Measurements from ENCODE around the gene HAUS7.

GRCh38 chrX:153501530-153501929, 31.2 kb upstream of the HAUS7 start:
- TF ChIP-seq TCF4 (CRISPR knock-in tag; IDR thresholded peaks at IDR 0.05; ENCODE audit: borderline replicate concordance), result no peak
- TF ChIP-seq PATZ1 (CRISPR knock-in tag; IDR thresholded peaks at IDR 0.05; ENCODE audit: borderline replicate concordance), result no peak
- TF ChIP-seq RARB (CRISPR knock-in tag; IDR thresholded peaks at IDR 0.05), result no peak
- no peak for TF ChIP-seq CREB5 (CRISPR knock-in tag; IDR thresholded peaks at IDR 0.05; ENCODE audit: low read depth)
- TF ChIP-seq ESRRG (CRISPR knock-in tag; IDR thresholded peaks at IDR 0.05), result no peak
- TF ChIP-seq CSRNP3 (CRISPR knock-in tag; IDR thresholded peaks at IDR 0.05), result no peak
- TF ChIP-seq ZFP3 (CRISPR knock-in tag; IDR thresholded peaks at IDR 0.05), result no peak
- TF ChIP-seq ZNF70 (CRISPR knock-in tag; IDR thresholded peaks at IDR 0.05), result no peak
- no peak for TF ChIP-seq ZFP30 (CRISPR knock-in tag; IDR thresholded peaks at IDR 0.05)
